GM21619 (cell line): ENCODE results near the gene CCNK.

Experiments
- ATAC-seq: cut with Tn5 transposase; IDR thresholded peaks from one replicate; pipeline ENCODE4 v1.9.1; 2021; ENCODE audit not compliant: unreplicated experiment

The CCNK gene

GRCh38 chr14:99480917-99481744 lies at the start of gene CCNK:
CCNK (plus strand) TSS chr14:99481409; CDS start chr14:99492678, 11,269 bp downstream.
- ATAC-seq = peak; percentile 86

- no peak for ATAC-seq
These were observed 49.2 kb upstream of the CCNK start for GRCh38 chr14:99431986-99432385.

- ATAC-seq = no peak
These were observed 48.7 kb upstream of the CCNK start for GRCh38 chr14:99432485-99432884.

- no peak for ATAC-seq
These were observed 45.9 kb upstream of the CCNK start for GRCh38 chr14:99435327-99435726.

GRCh38 chr14:99436247-99437180 lies 44.7 kb upstream of the CCNK start:
- ATAC-seq = no peak

- no peak for ATAC-seq
These were observed 43.5 kb upstream of the CCNK start for GRCh38 chr14:99437706-99438105.

GRCh38 chr14:99440278-99440677 lies 40.9 kb upstream of the CCNK start:
- ATAC-seq = no peak

- ATAC-seq = no peak
These were observed 39.9 kb upstream of the CCNK start for GRCh38 chr14:99441157-99441870.

- no peak for ATAC-seq
These were observed 39.3 kb upstream of the CCNK start for GRCh38 chr14:99441918-99442317.

GRCh38 chr14:99445931-99446330 lies 35.3 kb upstream of the CCNK start:
- no peak for ATAC-seq

- no peak for ATAC-seq
These were observed 33.5 kb upstream of the CCNK start for GRCh38 chr14:99447739-99448138.

GRCh38 chr14:99450266-99450665 lies 30.9 kb upstream of the CCNK start:
- ATAC-seq = no peak

- no peak for ATAC-seq
These were observed 30.0 kb upstream of the CCNK start for GRCh38 chr14:99451234-99451633.

- ATAC-seq = no peak
These were observed 28.2 kb upstream of the CCNK start for GRCh38 chr14:99452968-99453367.

- ATAC-seq = no peak
These were observed 27.0 kb upstream of the CCNK start for GRCh38 chr14:99454246-99454645.

GRCh38 chr14:99459481-99460100 lies 21.6 kb upstream of the CCNK start:
- no peak for ATAC-seq

- no peak for ATAC-seq
These were observed 20.4 kb upstream of the CCNK start for GRCh38 chr14:99460793-99461192.

- no peak for ATAC-seq
These were observed 19.7 kb upstream of the CCNK start for GRCh38 chr14:99461411-99462085.

GRCh38 chr14:99462210-99462609 lies 19.0 kb upstream of the CCNK start:
- no peak for ATAC-seq

- ATAC-seq = no peak
These were observed 17.2 kb upstream of the CCNK start for GRCh38 chr14:99463974-99464373.
